HepG2 (cell line): Measurements from ENCODE around the gene HTATSF1. TPM values are rescaled to one million over a fixed set of nuclear protein-coding genes. Genes with fewer than 3 reads are reported as not detected.

Experiments
- ATAC-seq: fragments of 200-7000 bp; cut with Tn5 transposase; 3 replicates; pipeline ENCODE4 v1.9.1; 2020; ENCODE audit warnings: mild to moderate bottlenecking, moderate library complexity
- BruUV-seq: library from RNA; stranded (reverse); fragments of 400-500 nt; replicated peaks from 2 replicates; lab custom pipeline; 2021; lab: Mats Ljungman, UMichigan
- CTCF ChIA-PET: fragments of 300-600 bp; formaldehyde crosslinking; extraction: SDS; loops from one replicate; lab custom pipeline; 2021; ENCODE audit warnings: low total read pairs, inconsistent platforms, low intra/inter-chr PET ratio; lab: Yijun Ruan, JAX
- POLR2A ChIA-PET: fragments of 350-600 bp; sonication (Branson Sonifier 250); formaldehyde crosslinking; loops from one replicate; lab custom pipeline; 2020; ENCODE audit warnings: antibody characterized with exemption, inconsistent platforms; lab: Yijun Ruan, JAX
- DNase-seq: peaks from one replicate; pipeline ENCODE4 v3.0.0-alpha.2; 2015; ENCODE audit warnings: low spot score
- FAIRE-seq: peaks from 3 replicates; lab custom pipeline; 2011; peaks lifted over from hg19 to GRCh38; lab: Jason Lieb, UNC
- H2AFZ ChIP-seq: one replicate; pipeline ENCODE4 v1.6.1; 2011; ENCODE audit warnings: low read length, inconsistent platforms
- H3K27ac ChIP-seq: fragments of 300-600 bp; 3 replicates; pipeline ENCODE4 v1.8.0; 2011; ENCODE audit warnings: mixed run types, mild to moderate bottlenecking, mixed read lengths, low read length, inconsistent platforms; ENCODE audit not compliant: insufficient read depth; ENCODE audit errors: extremely low read length
- H3K27me3 ChIP-seq, 2 experiments: fragments of 200-600 bp in 1 of 2; 2 replicates in 1 of 2; 3 replicates in 1 of 2; pipeline versions ENCODE4 v1.6.0 to v1.8.0; 2011; ENCODE audit warnings: low read length in 2 of 2, mild to moderate bottlenecking in 2 of 2, moderate library complexity in 2 of 2, inconsistent platforms in 1 of 2; ENCODE audit not compliant: insufficient read depth in 2 of 2, control insufficient read depth in 1 of 2
- H3K36me3 ChIP-seq, 2 experiments: fragments of 200-600 bp in 1 of 2; replicated peaks in 1 of 2; 2 replicates in 1 of 2; 3 replicates in 1 of 2; pipeline versions ENCODE4 v1.5.1 to v1.8.0; 2011; ENCODE audit warnings: low read length in 2 of 2, inconsistent platforms in 1 of 2; ENCODE audit not compliant: insufficient read depth in 2 of 2, control insufficient read depth in 1 of 2
- H3K4me1 ChIP-seq: 2 replicates; pipeline ENCODE4 v1.5.1; 2012; ENCODE audit warnings: low read length, inconsistent platforms; ENCODE audit not compliant: insufficient read depth
- H3K4me2 ChIP-seq: 2 replicates; pipeline ENCODE4 v1.6.0; 2011; ENCODE audit warnings: low read depth, low read length, inconsistent platforms
- H3K4me3 ChIP-seq, 3 experiments: fragments of 200-600 bp in 1 of 3; sonication (generic), shearing (Covaris generic) in 1 of 3; replicated peaks in 1 of 3; 2 replicates each; pipeline ENCODE4 v1.5.1; 2011 to 2016; ENCODE audit warnings: low read length in 3 of 3, inconsistent platforms in 2 of 3, low read depth in 2 of 3, mild to moderate bottlenecking in 2 of 3, control low read depth in 1 of 3, mixed read lengths in 1 of 3; ENCODE audit not compliant: insufficient read depth in 1 of 3
- H3K79me2 ChIP-seq: one replicate; pipeline ENCODE4 v1.6.1; 2011; ENCODE audit warnings: low read length, inconsistent platforms; ENCODE audit not compliant: insufficient read depth
- H3K9ac ChIP-seq: 2 replicates; pipeline ENCODE4 v1.6.0; 2011; ENCODE audit warnings: mild to moderate bottlenecking, low read depth, low read length, inconsistent platforms; ENCODE audit not compliant: insufficient read depth
- H3K9me3 ChIP-seq: 2 replicates; pipeline ENCODE4 v1.5.1; 2012; ENCODE audit warnings: mild to moderate bottlenecking, low read length
- H4K20me1 ChIP-seq: 2 replicates; pipeline ENCODE4 v1.6.0; 2011; ENCODE audit warnings: inconsistent platforms, mild to moderate bottlenecking, low read length, moderate library complexity; ENCODE audit not compliant: insufficient read depth
- ATF3 ChIP-seq: sonication (generic); formaldehyde crosslinking; IDR thresholded peaks from 2 replicates; pipeline ENCODE4 v1.4.0; 2020; ENCODE audit warnings: missing genetic modification reagents
- CBFB ChIP-seq: sonication (generic); formaldehyde crosslinking; IDR thresholded peaks from 2 replicates; pipeline ENCODE4 v1.4.0; 2020; ENCODE audit warnings: missing genetic modification reagents
- FOXO1 ChIP-seq: sonication (generic); formaldehyde crosslinking; IDR thresholded peaks from 2 replicates; pipeline ENCODE4 v1.4.0; 2020; ENCODE audit warnings: missing genetic modification reagents
- GABPB1 ChIP-seq: IDR thresholded peaks from 2 replicates; pipeline ENCODE4 v1.6.1; 2016; ENCODE audit warnings: mild to moderate bottlenecking, missing genetic modification reagents, moderate library complexity, missing compliant biosample characterization
- MXI1 ChIP-seq: IDR thresholded peaks from 3 replicates; pipeline ENCODE4 v1.6.1; 2012; ENCODE audit warnings: low read depth, low read length, inconsistent platforms, borderline replicate concordance
- MYC ChIP-seq: sonication (generic); formaldehyde crosslinking; IDR thresholded peaks from 2 replicates; pipeline ENCODE4 v1.9.0; 2021; ENCODE audit warnings: missing genetic modification reagents, borderline replicate concordance
- PATZ1 ChIP-seq: sonication (generic); formaldehyde crosslinking; IDR thresholded peaks from 2 replicates; pipeline ENCODE4 v1.4.0; 2020; ENCODE audit warnings: missing genetic modification reagents
- RBFOX2 ChIP-seq: fragments of 200-400 bp; formaldehyde crosslinking; IDR thresholded peaks from 2 replicates; pipeline ENCODE4 v1.6.1; 2017; ENCODE audit warnings: low read depth, mild to moderate bottlenecking, low read length
- RELA ChIP-seq: sonication (generic); formaldehyde crosslinking; IDR thresholded peaks from 2 replicates; pipeline ENCODE4 v1.4.0; 2020; ENCODE audit warnings: missing genetic modification reagents
- SYNCRIP ChIP-seq: fragments of 200-400 bp; formaldehyde crosslinking; IDR thresholded peaks from 2 replicates; pipeline ENCODE4 v1.6.1; 2018; ENCODE audit warnings: mild to moderate bottlenecking, low read depth, low read length; ENCODE audit not compliant: insufficient read depth
- TFDP2 ChIP-seq: sonication (generic); formaldehyde crosslinking; IDR thresholded peaks from 2 replicates; pipeline ENCODE4 v1.4.0; 2020; ENCODE audit warnings: missing genetic modification reagents
- THAP11 ChIP-seq: IDR thresholded peaks from 2 replicates; pipeline ENCODE4 v1.6.1; 2016; ENCODE audit warnings: missing biosample characterization, missing genetic modification reagents
- YY1 ChIP-seq: IDR thresholded peaks from 2 replicates; pipeline ENCODE4 v1.6.1; 2011; ENCODE audit warnings: low read length, low read depth, moderate library complexity, mild to moderate bottlenecking; ENCODE audit not compliant: insufficient read depth, insufficient replicate concordance
- ZNF24 ChIP-seq: fragments of 450-650 bp; IDR thresholded peaks from 2 replicates; pipeline ENCODE4 v1.6.1; 2017; ENCODE audit warnings: antibody characterized with exemption, mild to moderate bottlenecking
- WGBS: methylation state at CpG from one replicate; pipeline ENCODE4 v1.1.6; 2017; ENCODE audit warnings: low lambda C conversion rate; 5-methylcytosine and 5-hydroxymethylcytosine counted together
- in situ Hi-C: cut with HindIII; loops from 2 replicates; pipeline ENCODE4 v1.10.0; 2017; ENCODE audit warnings: low pct_unique_long_range_greater_than_20kb; ENCODE audit not compliant: extremely low pct_ligation_motif_present
- intact Hi-C: fragments of 100-400 bp; cut with micrococcal nuclease; formaldehyde crosslinking; loops from one replicate; pipeline ENCODE4 v1.10.0; 2022; ENCODE audit not compliant: unreplicated experiment
- polyA plus RNA-seq, 8 experiments: library from polyadenylated mRNA; depleted of rRNA in 3 of 8; stranded (reverse) in 7 of 8; unstranded in 1 of 8; fragments of >200 nt; fragmentation: Illumina TruSeq in 4 of 8; extraction: Trizol in 4 of 8; gene quantifications; 2 replicates each; pipeline versions ENCODE4 v1.2.1 to v1.2.3, GENCODE V29; 2011 to 2016; ENCODE audit warnings: low read depth in 4 of 8, missing spikeins in 1 of 8, mixed read lengths in 1 of 8; ENCODE audit not compliant: insufficient read depth in 1 of 8
- total RNA-seq, 5 experiments: library from RNA; depleted of rRNA; stranded (reverse); fragments of >200 nt; fragmentation: Illumina TruSeq; extraction: Trizol; gene quantifications; 2 replicates each; pipeline ENCODE4 v1.2.3, GENCODE V29; 2016; ENCODE audit warnings: low read depth in 1 of 5

HTATSF1 gene
- total and polyA plus RNA-seq, 2 of the 13 experiments (the other 11 are each of a cell fraction or from before 2014, with no cell fraction given) = 0.57 to 40.5 TPM

DNA sequence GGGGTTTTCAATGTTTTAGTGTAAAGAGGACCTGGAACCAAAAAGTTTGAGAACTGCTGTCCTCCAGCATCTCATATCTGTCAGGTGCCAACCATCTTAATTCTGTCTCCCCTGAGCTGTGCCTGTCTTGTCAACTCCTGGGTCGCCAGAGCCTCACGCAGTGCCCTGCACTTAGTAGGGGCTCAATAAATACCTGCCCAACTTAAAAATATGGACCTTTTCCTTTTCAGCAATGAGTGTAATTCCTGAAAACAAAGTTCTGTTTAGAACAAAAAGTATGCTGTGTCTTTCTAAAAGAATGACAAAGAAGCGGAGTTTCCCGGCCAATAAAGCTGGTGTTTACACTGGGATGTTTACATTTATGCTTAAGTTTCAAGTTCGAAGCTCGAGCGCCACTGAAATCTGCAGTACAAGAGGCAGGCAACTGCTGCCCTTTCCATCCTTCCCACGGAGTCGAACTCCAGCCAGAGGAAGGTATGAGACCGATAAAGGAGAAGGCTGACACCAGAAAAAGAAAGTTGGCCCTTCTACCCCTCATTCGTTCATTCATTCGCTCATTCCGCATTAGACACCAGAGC, 1.1 kb upstream of the HTATSF1 start (continued):
- peak; percentile 64; the same call in 1 of the 2 replicates for TF ChIP-seq ZNF24

GRCh38 chrX:136496764-136497555, 432 bp upstream of the HTATSF1 start:
- CTCF ChIA-PET = no interaction called here
- WGBS = no CpG with 5 or more reads among the region's 111 CpGs
- FAIRE-seq = no peak
- peak; percentile 93 for TF ChIP-seq YY1
- peak; percentile 55 for TF ChIP-seq MYC (CRISPR knock-in tag)
- TF ChIP-seq PATZ1 = peak; percentile 38; the same call in 1 of the 2 replicates
- TF ChIP-seq TFDP2 = peak; percentile 30; the same call in 1 of the 2 replicates
- TF ChIP-seq RBFOX2 = peak; percentile 74
- peak; percentile 63; the same call in 1 of the 2 replicates for TF ChIP-seq THAP11 (CRISPR knock-in tag)
- TF ChIP-seq FOXO1 (CRISPR knock-in tag) = no peak
- TF ChIP-seq SYNCRIP = no peak
- peak; percentile 50; the same call in 1 of the 2 replicates for TF ChIP-seq GABPB1 (CRISPR knock-in tag)
- no peak for TF ChIP-seq CBFB
- no peak for TF ChIP-seq RELA (CRISPR knock-in tag)
- peak; percentile 31; the same call in 1 of the 3 replicates for TF ChIP-seq MXI1
- TF ChIP-seq ATF3 (CRISPR knock-in tag) = no peak

More at GRCh38 chrX:136496764-136497555, 432 bp upstream of the HTATSF1 start:
- Histone ChIP-seq H3K79me2 (peaks cover 10% of the 10 kb centered on the region), H3K9me3 (no peaks in the 10 kb centered on the region), H3K27ac (peak overlapping the region; percentile 85), H3K36me3 (peaks cover 0 to 9% of the 10 kb centered on the region in 2 experiments; a peak in 2 of 5 replicates), H3K4me2 (peak overlapping the region; percentile 83), H3K4me3 (peak overlapping the region; percentile 76 to 90 (median 79)), H3K27me3 (no peaks in the 10 kb centered on the region; a peak in 1 of 5 replicates), H2AFZ (peak overlapping the region; percentile 83), H4K20me1 (no peaks in the 10 kb centered on the region), H3K4me1 (peaks cover 11% of the 10 kb centered on the region), H3K9ac (peak overlapping the region; percentile 71)
- ATAC-seq (peak; percentile 91), DNase-seq (peak; percentile 41)
- no TSS peak for BruUV-seq
- intact Hi-C loops (no loop called here), in situ Hi-C loops (no loop called here)
- POLR2A ChIA-PET = interaction anchor here (1.0 kb wide), 1 partner anchor 384 kb away, joined by 3 read pairs; the partner anchor contains the start of gene RBMX
